ENCODE results near the gene TSNAXIP1. TPM values are rescaled to one million over a fixed set of nuclear protein-coding genes. Genes with fewer than 3 reads are reported as not detected.

Gene TSNAXIP1
- total and polyA plus RNA-seq, 10 of the 15 experiments (the other 5 are each of a cell fraction or from before 2014, with no cell fraction given), result 0.09 to 0.63 (median 0.37) TPM; not detected in 1

DNA sequence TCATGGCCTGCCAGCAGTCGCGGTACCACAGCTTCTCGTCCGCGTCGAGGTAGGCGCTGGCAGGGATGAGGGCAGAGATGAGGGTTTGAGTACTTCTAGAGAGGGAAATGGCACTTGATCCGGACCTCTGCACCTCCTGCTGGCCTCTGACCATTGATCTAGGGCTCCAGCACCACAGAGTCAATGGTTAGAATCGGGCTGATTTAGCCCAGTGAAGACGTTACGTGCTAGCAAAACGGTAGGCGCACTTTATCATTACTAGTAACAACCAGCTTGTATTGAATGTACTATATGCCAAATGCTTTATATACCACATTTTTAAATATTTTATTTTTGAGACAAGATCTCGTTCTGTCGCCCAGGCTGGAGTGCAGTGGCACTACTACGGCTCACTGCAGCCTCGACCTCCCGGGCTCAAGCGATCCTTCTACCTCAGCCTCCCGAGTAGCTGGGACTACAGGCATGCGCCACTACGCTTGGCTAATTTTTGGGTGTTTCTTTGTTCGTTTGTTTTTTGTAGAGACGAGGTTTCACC lies 526 bp downstream of the TSNAXIP1 start:
- 0 out of 4 replicates have a peak, but pooled peaks cover 0 to 2% of the 10 kb centered on the region in 2 experiments for H3K36me3 ChIP-seq (ENCODE audit: control insufficient read depth in 2 of 2, insufficient read depth in 2 of 2, low read length in 1 of 2)
- ChIA-PET RAD21 (ENCODE audit: unreplicated experiment) (interaction anchor here (0.8 to 3.0 kb wide), 10 partner anchors 9 to 286 kb away, joined by 3 to 18 read pairs (median 5); partner anchors contain the start of genes GFOD2, NUTF2 and PSMB10), POLR2A (interaction anchor here (0.5 to 1.3 kb wide), 12 partner anchors 9 to 277 kb away, joined by 3 to 9 read pairs (median 4); partner anchors contain the start of genes NFATC3 and NUTF2), CTCF (interaction anchor here (0.7 to 3.0 kb wide), 11 partner anchors 9 to 318 kb away, joined by 3 to 41 read pairs (median 4); partner anchors contain the start of gene CARMIL2), SMC1A (ENCODE audit: uncharacterized antibody, unreplicated experiment) (interaction anchor here (0.6 to 2.0 kb wide), 11 partner anchors 8 to 313 kb away, joined by 3 to 13 read pairs (median 3); no protein-coding TSS in a partner anchor)
- no peak overlapping the region for H3K27ac ChIP-seq (ENCODE audit: control insufficient read depth, insufficient read depth)
- intact Hi-C loops (cut with micrococcal nuclease; ENCODE audit: unreplicated experiment), result loop anchor here (2.0 kb wide), 2 partner anchors 88 to 134 kb away; partner anchors contain the start of gene GFOD2
- FAIRE-seq (no peak), ATAC-seq (peak; percentile 10), DNase-seq (ENCODE audit: low read depth, low spot score) (no peak)
- in situ Hi-C loops (cut with MboI), result no loop called here
- BruUV-seq (replicated peaks), result no TSS peak
- no peak overlapping the region; the same call in 1 of the 2 replicates for H3K9ac ChIP-seq (ENCODE audit: control insufficient read depth, insufficient read depth, low read length)
- peaks cover 34% of the 10 kb centered on the region for H3K79me2 ChIP-seq (ENCODE audit: control insufficient read depth, insufficient read depth, low read length)
- H3K4me2 ChIP-seq (ENCODE audit: control insufficient read depth, insufficient read depth), result peak overlapping the region; percentile 92
- TF ChIP-seq, protein P1, sequence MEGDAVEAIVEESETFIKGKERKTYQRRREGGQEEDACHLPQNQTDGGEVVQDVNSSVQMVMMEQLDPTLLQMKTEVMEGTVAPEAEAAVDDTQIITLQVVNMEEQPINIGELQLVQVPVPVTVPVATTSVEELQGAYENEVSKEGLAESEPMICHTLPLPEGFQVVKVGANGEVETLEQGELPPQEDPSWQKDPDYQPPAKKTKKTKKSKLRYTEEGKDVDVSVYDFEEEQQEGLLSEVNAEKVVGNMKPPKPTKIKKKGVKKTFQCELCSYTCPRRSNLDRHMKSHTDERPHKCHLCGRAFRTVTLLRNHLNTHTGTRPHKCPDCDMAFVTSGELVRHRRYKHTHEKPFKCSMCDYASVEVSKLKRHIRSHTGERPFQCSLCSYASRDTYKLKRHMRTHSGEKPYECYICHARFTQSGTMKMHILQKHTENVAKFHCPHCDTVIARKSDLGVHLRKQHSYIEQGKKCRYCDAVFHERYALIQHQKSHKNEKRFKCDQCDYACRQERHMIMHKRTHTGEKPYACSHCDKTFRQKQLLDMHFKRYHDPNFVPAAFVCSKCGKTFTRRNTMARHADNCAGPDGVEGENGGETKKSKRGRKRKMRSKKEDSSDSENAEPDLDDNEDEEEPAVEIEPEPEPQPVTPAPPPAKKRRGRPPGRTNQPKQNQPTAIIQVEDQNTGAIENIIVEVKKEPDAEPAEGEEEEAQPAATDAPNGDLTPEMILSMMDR (IDR thresholded peaks at IDR 0.05 in 2 of 3, conservative IDR thresholded peaks at IDR 0.05 in 1 of 3; ENCODE audit: control insufficient read depth in 2 of 3, extremely low read depth in 1 of 3, insufficient read depth in 1 of 3, low read depth in 3 of 3, low read length in 3 of 3), result peak in 1 of 3 experiments; percentile 12; a peak in 1 of 6 replicates
- TF ChIP-seq RUNX3 (IDR thresholded peaks at IDR 0.05; ENCODE audit: low read length) (peak; percentile 8; the same call in 1 of the 2 replicates), DPF2 (IDR thresholded peaks at IDR 0.05) (0 out of 2 replicates have a peak, but pooled peaks have one; percentile 16), ASH2L (IDR thresholded peaks at IDR 0.05; ENCODE audit: borderline replicate concordance, low read depth) (peak; percentile 8; the same call in 1 of the 2 replicates), TARDBP (IDR thresholded peaks at IDR 0.05; ENCODE audit: borderline replicate concordance) (no peak), EZH2 (IDR thresholded peaks at IDR 0.05; ENCODE audit: borderline replicate concordance, control insufficient read depth, low read depth, low read length) (no peak), EP300 (IDR thresholded peaks at IDR 0.05; ENCODE audit: borderline replicate concordance in 1 of 2, control insufficient read depth in 1 of 2, low read depth in 2 of 2, low read length in 2 of 2) (no peak)
- TF ChIP-seq, protein P2, sequence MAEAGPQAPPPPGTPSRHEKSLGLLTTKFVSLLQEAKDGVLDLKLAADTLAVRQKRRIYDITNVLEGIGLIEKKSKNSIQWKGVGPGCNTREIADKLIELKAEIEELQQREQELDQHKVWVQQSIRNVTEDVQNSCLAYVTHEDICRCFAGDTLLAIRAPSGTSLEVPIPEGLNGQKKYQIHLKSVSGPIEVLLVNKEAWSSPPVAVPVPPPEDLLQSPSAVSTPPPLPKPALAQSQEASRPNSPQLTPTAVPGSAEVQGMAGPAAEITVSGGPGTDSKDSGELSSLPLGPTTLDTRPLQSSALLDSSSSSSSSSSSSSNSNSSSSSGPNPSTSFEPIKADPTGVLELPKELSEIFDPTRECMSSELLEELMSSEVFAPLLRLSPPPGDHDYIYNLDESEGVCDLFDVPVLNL (IDR thresholded peaks at IDR 0.05; ENCODE audit: low read depth, low read length), result no peak; the same call in 1 of the 2 replicates
- WGBS (ENCODE audit: insufficient coverage, insufficient replicate concordance, low lambda C conversion rate, missing lambda C conversion rate), result 31% methylated on average over 24 of the region's 24 CpGs
- H3K27me3 ChIP-seq (replicated peaks in 1 of 2; ENCODE audit: control insufficient read depth in 2 of 2, insufficient read depth in 2 of 2, low read length in 1 of 2), result no peaks in the 10 kb centered on the region
- peak overlapping the region; percentile 84 for H3K4me3 ChIP-seq
- H3K9me3 ChIP-seq (replicated peaks; ENCODE audit: control insufficient read depth, insufficient read depth, low read length), result no peaks in the 10 kb centered on the region
- H2AFZ ChIP-seq (ENCODE audit: control insufficient read depth, low read depth, low read length), result peak overlapping the region; percentile 98
- H3K4me1 ChIP-seq (ENCODE audit: control insufficient read depth, insufficient read depth, low read length), result peaks cover 16% of the 10 kb centered on the region
- H4K20me1 ChIP-seq (ENCODE audit: control insufficient read depth, insufficient read depth), result no peaks in the 10 kb centered on the region
